A549 (cell line): ENCODE measurements around the gene ODAM. TPM values are rescaled to one million over a fixed set of nuclear protein-coding genes. Genes with fewer than 3 reads are reported as not detected.

Experiments used
- ATAC-seq, 2 experiments: fragments of 200-7000 bp in 1 of 2; fragments of >200 bp in 1 of 2; cut with Nextera tagmentation in 1 of 2; cut with Tn5 transposase in 1 of 2; 3 replicates each; pipeline versions ENCODE4 v1.8.0 to v1.9.1; 2018 to 2020; ENCODE audit warnings: mild to moderate bottlenecking in 1 of 2, moderate library complexity in 1 of 2
- CTCF ChIA-PET: fragments of 300-600 bp; sonication (Branson Sonifier 250); formaldehyde crosslinking; extraction: SDS; loops from one replicate; lab custom pipeline; 2021; ENCODE audit warnings: antibody characterized with exemption, inconsistent platforms; lab: Yijun Ruan, JAX
- POLR2A ChIA-PET: fragments of 350-600 bp; formaldehyde crosslinking; extraction: SDS; loops from one replicate; lab custom pipeline; 2021; ENCODE audit warnings: antibody characterized with exemption, inconsistent platforms; lab: Yijun Ruan, JAX
- DNase-seq, 2 experiments: peaks; one replicate each; pipeline versions ENCODE4 v3.0.0 to v3.0.0-alpha.2; 2011 to 2016; ENCODE audit warnings: low read depth in 1 of 2, low spot score in 1 of 2
- FAIRE-seq: peaks from 2 replicates; lab custom pipeline; 2011; peaks lifted over from hg19 to GRCh38; lab: Jason Lieb, UNC
- H3K27ac ChIP-seq, 2 experiments: fragments of >200 bp; sonication (Bioruptor Twin); formaldehyde crosslinking; 3 replicates each; pipeline ENCODE4 v1.5.1; 2016 to 2017
- H3K4me1 ChIP-seq: fragments of >200 bp; sonication (Bioruptor Twin); formaldehyde crosslinking; 3 replicates; pipeline ENCODE4 v1.6.1; 2016
- H3K4me2 ChIP-seq: fragments of >200 bp; sonication (Bioruptor Twin); formaldehyde crosslinking; 3 replicates; pipeline ENCODE4 v1.6.1; 2016
- H3K4me3 ChIP-seq: fragments of >200 bp; sonication (Bioruptor Twin); formaldehyde crosslinking; 3 replicates; pipeline ENCODE4 v1.5.1; 2016
- H3K9me3 ChIP-seq: fragments of >200 bp; sonication (Bioruptor Twin); formaldehyde crosslinking; 3 replicates; pipeline ENCODE4 v1.6.1; 2016
- ATOH8 ChIP-seq: fragments of 250-450 bp; sonication (Bioruptor Pico); IDR thresholded peaks from 2 replicates; pipeline ENCODE4 v1.5.0; 2020; ENCODE audit warnings: low read depth, mild to moderate bottlenecking, moderate library complexity
- BCL3 ChIP-seq: fragments of >200 bp; sonication (Bioruptor Twin); formaldehyde crosslinking; IDR thresholded peaks from 3 replicates; pipeline ENCODE4 v1.6.1; 2016
- CBX2 ChIP-seq: fragments of 200-600 bp; sonication (generic); IDR thresholded peaks from 2 replicates; pipeline ENCODE4 v1.6.1; 2016; ENCODE audit warnings: low read depth, mild to moderate bottlenecking, borderline replicate concordance
- CBX8 ChIP-seq: fragments of 200-600 bp; sonication (generic); IDR thresholded peaks from 2 replicates; pipeline ENCODE4 v1.6.1; 2016
- CTCF ChIP-seq: fragments of >200 bp; sonication (Bioruptor Twin); formaldehyde crosslinking; IDR thresholded peaks from 3 replicates; pipeline ENCODE4 v1.5.1; 2016
- EHF ChIP-seq: fragments of 250-450 bp; sonication (Bioruptor Pico); IDR thresholded peaks from 2 replicates; pipeline ENCODE4 v1.5.0; 2020; ENCODE audit warnings: mild to moderate bottlenecking
- HES2 ChIP-seq: fragments of >200 bp; sonication (Bioruptor Twin); formaldehyde crosslinking; IDR thresholded peaks from 2 replicates; pipeline ENCODE4 v1.6.1; 2016
- HOXB13 ChIP-seq: fragments of 250-450 bp; sonication (Bioruptor Pico); IDR thresholded peaks from 2 replicates; pipeline ENCODE4 v1.5.0; 2020; ENCODE audit warnings: low read depth, mild to moderate bottlenecking, moderate library complexity
- KDM1A ChIP-seq: fragments of 200-600 bp; sonication (generic); IDR thresholded peaks from 2 replicates; pipeline ENCODE4 v1.6.1; 2016; ENCODE audit warnings: low read depth, mild to moderate bottlenecking
- NR3C1 ChIP-seq: fragments of >200 bp; sonication (Bioruptor Twin); formaldehyde crosslinking; IDR thresholded peaks from 3 replicates; pipeline ENCODE4 v1.6.1; 2017
- PHF8 ChIP-seq: fragments of 200-600 bp; sonication (generic); IDR thresholded peaks from 2 replicates; pipeline ENCODE4 v1.6.1; 2016; ENCODE audit warnings: low read depth, mild to moderate bottlenecking, antibody characterized with exemption, moderate library complexity, borderline replicate concordance
- RAD21 ChIP-seq, 2 experiments: fragments of >200 bp in 1 of 2; sonication (Bioruptor Twin) in 1 of 2; formaldehyde crosslinking in 1 of 2; IDR thresholded peaks in 1 of 2; conservative IDR thresholded peaks in 1 of 2; 2 replicates in 1 of 2; 3 replicates in 1 of 2; pipeline ENCODE4 v1.6.1; 2012 to 2018; ENCODE audit warnings: inconsistent platforms in 1 of 2
- SMC3 ChIP-seq: fragments of >200 bp; sonication (Bioruptor Twin); formaldehyde crosslinking; IDR thresholded peaks from 3 replicates; pipeline ENCODE4 v1.6.1; 2018; ENCODE audit warnings: inconsistent platforms
- ZFP36 ChIP-seq: fragments of 450-650 bp; IDR thresholded peaks from 2 replicates; pipeline ENCODE4 v1.6.1; 2014; ENCODE audit warnings: borderline replicate concordance; ENCODE audit not compliant: partially characterized antibody
- ZSCAN20 ChIP-seq: fragments of 250-450 bp; sonication (Bioruptor Pico); IDR thresholded peaks from 2 replicates; pipeline ENCODE4 v1.8.0; 2022; ENCODE audit warnings: mild to moderate bottlenecking, moderate library complexity
- WGBS: methylation state at CpG from one replicate; pipeline ENCODE4 v1.1.6; 2017; ENCODE audit errors: missing lambda C conversion rate; 5-methylcytosine and 5-hydroxymethylcytosine counted together
- polyA plus RNA-seq, 4 experiments: library from polyadenylated mRNA; depleted of rRNA in 3 of 4; stranded (reverse); fragments of >200 nt; fragmentation: RNase III in 1 of 4; extraction: RNeasy Plus Mini Kit Qiagen cat#74134 plus additional on column Dnase treatment in 1 of 4; gene quantifications; 2 replicates in 3 of 4; 3 replicates in 1 of 4; pipeline ENCODE4 v1.2.3, GENCODE V29; 2011 to 2017

Gene ODAM
- polyA plus RNA-seq, 2 of the 4 experiments (the other 2 are of a cell fraction) = not detected

GRCh38 chr4:70182517-70183167, 12.9 kb upstream of the ODAM start:
- Histone ChIP-seq H3K4me1 (no peaks in the 10 kb centered on the region), H3K9me3 (no peaks in the 10 kb centered on the region), H3K4me2 (no peak overlapping the region), H3K27ac (no peak overlapping the region), H3K4me3 (no peak overlapping the region)
- FAIRE-seq (no peak), ATAC-seq (no peak), DNase-seq (no peak)
- ChIA-PET CTCF (interaction anchor here (0.7 to 0.9 kb wide), 2 partner anchors 36 to 1197 kb away, joined by 4 read pairs; no protein-coding TSS in a partner anchor), POLR2A (no interaction called here)
- no peak for TF ChIP-seq KDM1A
- 5% methylated on average over 2 of the region's 2 CpGs for WGBS

- Histone ChIP-seq H3K4me2 (no peak overlapping the region), H3K9me3 (no peaks in the 10 kb centered on the region), H3K27ac (no peak overlapping the region), H3K4me1 (no peaks in the 10 kb centered on the region), H3K4me3 (no peak overlapping the region)
- DNase-seq = peak; percentile 0 to 57
- no peak for FAIRE-seq
- WGBS = 21% methylated on average over 6 of the region's 6 CpGs
- ATAC-seq = peak in 1 of 2 experiments; percentile 83; a peak in 3 of 6 replicates
- TF ChIP-seq SMC3 = peak; percentile 41; the same call in 2 of the 3 replicates
- TF ChIP-seq CTCF = peak; percentile 45; the same call in 2 of the 3 replicates
- peak; percentile 43 to 44; a peak in 4 of 5 replicates for TF ChIP-seq RAD21 (conservative IDR thresholded peaks at IDR 0.05 in 1 of 2, IDR thresholded peaks at IDR 0.05 in 1 of 2)
- no peak for TF ChIP-seq ZSCAN20 (CRISPR knock-in tag)
- CTCF ChIA-PET = interaction anchor here (0.7 to 0.9 kb wide), 2 partner anchors 37 to 1196 kb away, joined by 4 read pairs; no protein-coding TSS in a partner anchor
- POLR2A ChIA-PET = no interaction called here
Observed at GRCh38 chr4:70183168-70183939, 12.2 kb upstream of the ODAM start.

GRCh38 chr4:70183940-70184246, 11.6 kb upstream of the ODAM start:
- DNase-seq = no peak
- POLR2A ChIA-PET = no interaction called here
- no peaks in the 10 kb centered on the region for H3K4me1 ChIP-seq
- FAIRE-seq = no peak
- no peak overlapping the region for H3K27ac ChIP-seq
- 91% methylated on average over 1 of the region's 1 CpG for WGBS
- no peak for ATAC-seq
- no peaks in the 10 kb centered on the region for H3K9me3 ChIP-seq
- H3K4me3 ChIP-seq = no peak overlapping the region
- TF ChIP-seq CBX2 (no peak), BCL3 (no peak), HES2 (no peak), HOXB13 (CRISPR knock-in tag) (no peak), NR3C1 (no peak), ZFP36 (no peak), CBX8 (no peak), EHF (CRISPR knock-in tag) (no peak), PHF8 (no peak), ATOH8 (CRISPR knock-in tag) (no peak)
- H3K4me2 ChIP-seq = no peak overlapping the region
- CTCF ChIA-PET = no interaction called here
